Measurements from ENCODE around the gene SI.

DNA sequence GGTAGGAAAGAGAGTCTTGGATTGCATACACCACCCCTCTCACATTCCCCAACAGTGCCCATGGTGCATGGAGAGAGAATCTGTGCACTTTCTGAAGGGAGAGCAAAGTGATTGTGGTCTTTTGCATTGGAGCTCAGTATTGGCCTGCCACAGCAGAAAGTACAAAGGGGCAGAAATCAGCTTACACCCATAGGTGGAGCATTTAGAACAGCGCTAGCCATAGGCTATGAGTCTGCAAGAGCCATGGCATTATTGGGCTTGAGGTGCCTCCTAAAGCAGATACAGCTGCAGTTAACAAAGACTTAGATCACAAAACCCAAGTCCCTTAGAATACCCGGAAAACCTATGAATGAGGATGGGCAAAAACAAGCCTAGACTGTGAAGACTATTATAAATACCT lies 21.8 kb downstream of the SI start:
- no peak for TF ChIP-seq CTCF (IDR thresholded peaks at IDR 0.05)
- TF ChIP-seq POLR2A (IDR thresholded peaks at IDR 0.05) = no peak
